GM15510 (cell line): ENCODE data around the gene CTNNBIP1.
A peak's percentile ranks its signal among the peaks of the same experiment; 100 is the strongest.

Experiments
- POLR2A ChIP-seq: IDR thresholded peaks from 3 replicates; pipeline ENCODE4 v1.6.1; 2011; ENCODE audit warnings: borderline replicate concordance; ENCODE audit not compliant: insufficient read length; ENCODE audit errors: extremely low read depth

Gene CTNNBIP1

GRCh38 chr1:9910076-9910422, at the start of gene CTNNBIP1:
Gene CTNNBIP1 (minus strand): TSS chr1:9910269. CDS start chr1:9872064, 38,205 bp downstream.
- TF ChIP-seq POLR2A: peak; percentile 71

- no peak for TF ChIP-seq POLR2A
These were observed 47.7 kb upstream of the CTNNBIP1 start for GRCh38 chr1:9957726-9958125.

- no peak for TF ChIP-seq POLR2A
These were observed 36.2 kb upstream of the CTNNBIP1 start for GRCh38 chr1:9946315-9946714.

GRCh38 chr1:9942939-9943788, 33.1 kb upstream of the CTNNBIP1 start, which contains the start of the genes LZIC and NMNAT1:
Gene LZIC (minus strand): TSS chr1:9943391. CDS start chr1:9936619, 6,772 bp downstream.
Gene NMNAT1 (plus strand): TSS chr1:9943475. CDS start chr1:9972074, 28,599 bp downstream.
- peak; percentile 93 for TF ChIP-seq POLR2A

- no peak for TF ChIP-seq POLR2A
These were observed 32.4 kb upstream of the CTNNBIP1 start for GRCh38 chr1:9942399-9942938.

- TF ChIP-seq POLR2A: no peak
These were observed 19.6 kb upstream of the CTNNBIP1 start for GRCh38 chr1:9929431-9930385.

- no peak for TF ChIP-seq POLR2A
These were observed 17.2 kb upstream of the CTNNBIP1 start for GRCh38 chr1:9927259-9927658.

GRCh38 chr1:9922342-9922741, 12.3 kb upstream of the CTNNBIP1 start:
- no peak for TF ChIP-seq POLR2A

GRCh38 chr1:9920606-9921005, 10.5 kb upstream of the CTNNBIP1 start:
- TF ChIP-seq POLR2A: no peak

GRCh38 chr1:9917901-9918300, 7.8 kb upstream of the CTNNBIP1 start:
- TF ChIP-seq POLR2A: no peak

GRCh38 chr1:9916452-9916851, 6.4 kb upstream of the CTNNBIP1 start:
- TF ChIP-seq POLR2A: no peak

GRCh38 chr1:9914610-9914937, 4.5 kb upstream of the CTNNBIP1 start:
- TF ChIP-seq POLR2A: no peak

- TF ChIP-seq POLR2A: no peak
These were observed 2.3 kb upstream of the CTNNBIP1 start for GRCh38 chr1:9912264-9912936.

GRCh38 chr1:9910423-9911178, 532 bp upstream of the CTNNBIP1 start:
- TF ChIP-seq POLR2A: peak; percentile 41

- TF ChIP-seq POLR2A: no peak
These were observed 629 bp downstream of the CTNNBIP1 start for GRCh38 chr1:9909234-9910046.
